ENCODE measurements around the gene KRT6C. TPM values are rescaled to one million over a fixed set of nuclear protein-coding genes. Genes with fewer than 3 reads are reported as not detected.

The KRT6C gene
- total RNA-seq, 4 donors from 2014 or later: 23.9 TPM; not detected in 3

DNA sequence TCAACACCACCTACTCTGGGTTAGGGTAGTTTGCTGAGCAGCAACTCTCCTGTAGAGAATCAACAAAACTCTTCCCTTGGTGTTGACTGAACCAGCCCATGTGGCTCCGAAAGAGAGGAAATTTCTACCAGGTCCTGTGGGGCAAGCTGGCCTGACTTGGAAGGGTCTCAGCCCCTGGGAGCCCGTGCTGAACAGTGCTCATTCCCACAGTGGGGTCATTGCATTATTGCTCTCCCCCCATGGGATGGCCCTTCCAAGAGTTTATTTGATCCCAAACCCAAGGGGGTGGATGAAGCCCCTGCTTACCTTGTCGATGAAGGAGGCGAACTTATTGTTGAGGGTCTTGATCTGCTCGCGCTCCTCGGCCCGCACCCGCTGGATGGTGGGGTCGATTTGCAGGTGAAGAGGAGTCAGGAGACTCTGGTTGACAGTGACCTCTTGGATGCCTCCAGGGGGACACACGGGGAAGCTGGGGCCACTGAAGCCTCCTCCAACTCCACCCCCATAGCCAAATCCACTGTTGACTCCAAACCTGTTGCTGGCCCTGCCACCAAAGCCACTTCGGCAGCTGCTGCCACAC lies 40.0 kb downstream of the KRT6C start:
- no peak for TF ChIP-seq EP300 (IDR thresholded peaks at IDR 0.05; ENCODE audit: low read depth)
- TF ChIP-seq POLR2AphosphoS5 (IDR thresholded peaks at IDR 0.05): no peak
- TF ChIP-seq, protein P1, sequence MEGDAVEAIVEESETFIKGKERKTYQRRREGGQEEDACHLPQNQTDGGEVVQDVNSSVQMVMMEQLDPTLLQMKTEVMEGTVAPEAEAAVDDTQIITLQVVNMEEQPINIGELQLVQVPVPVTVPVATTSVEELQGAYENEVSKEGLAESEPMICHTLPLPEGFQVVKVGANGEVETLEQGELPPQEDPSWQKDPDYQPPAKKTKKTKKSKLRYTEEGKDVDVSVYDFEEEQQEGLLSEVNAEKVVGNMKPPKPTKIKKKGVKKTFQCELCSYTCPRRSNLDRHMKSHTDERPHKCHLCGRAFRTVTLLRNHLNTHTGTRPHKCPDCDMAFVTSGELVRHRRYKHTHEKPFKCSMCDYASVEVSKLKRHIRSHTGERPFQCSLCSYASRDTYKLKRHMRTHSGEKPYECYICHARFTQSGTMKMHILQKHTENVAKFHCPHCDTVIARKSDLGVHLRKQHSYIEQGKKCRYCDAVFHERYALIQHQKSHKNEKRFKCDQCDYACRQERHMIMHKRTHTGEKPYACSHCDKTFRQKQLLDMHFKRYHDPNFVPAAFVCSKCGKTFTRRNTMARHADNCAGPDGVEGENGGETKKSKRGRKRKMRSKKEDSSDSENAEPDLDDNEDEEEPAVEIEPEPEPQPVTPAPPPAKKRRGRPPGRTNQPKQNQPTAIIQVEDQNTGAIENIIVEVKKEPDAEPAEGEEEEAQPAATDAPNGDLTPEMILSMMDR (IDR thresholded peaks at IDR 0.05): no peak
- no peak for TF ChIP-seq POLR2A (IDR thresholded peaks at IDR 0.05)
- no peak for DNase-seq
- Histone ChIP-seq H3K4me3 (no peak overlapping the region), H3K27me3 (no peaks in the 10 kb centered on the region), H3K27ac (no peak overlapping the region), H3K9me3 (no peaks in the 10 kb centered on the region), H3K36me3 (no peaks in the 10 kb centered on the region), H3K4me1 (peaks cover 0 to 16% (median 6%) of the 10 kb centered on the region in 4 donors)
- intact Hi-C loops (cut with DNase I; ENCODE audit: low total_unique reads): no loop called here
- in situ Hi-C loops (cut with MboI; ENCODE audit: low pct_ligation_motif_present in 1 of 4, low pct_unique_long_range_greater_than_20kb in 1 of 4, low sequenced_read_pairs in 3 of 4): no loop called here
- 84% methylated on average over 12 of the region's 12 CpGs; no CpG with 5 or more reads in 1 of the 2 donors for WGBS, 2 donors (ENCODE audit: low coverage in 1 of 2)

DNA sequence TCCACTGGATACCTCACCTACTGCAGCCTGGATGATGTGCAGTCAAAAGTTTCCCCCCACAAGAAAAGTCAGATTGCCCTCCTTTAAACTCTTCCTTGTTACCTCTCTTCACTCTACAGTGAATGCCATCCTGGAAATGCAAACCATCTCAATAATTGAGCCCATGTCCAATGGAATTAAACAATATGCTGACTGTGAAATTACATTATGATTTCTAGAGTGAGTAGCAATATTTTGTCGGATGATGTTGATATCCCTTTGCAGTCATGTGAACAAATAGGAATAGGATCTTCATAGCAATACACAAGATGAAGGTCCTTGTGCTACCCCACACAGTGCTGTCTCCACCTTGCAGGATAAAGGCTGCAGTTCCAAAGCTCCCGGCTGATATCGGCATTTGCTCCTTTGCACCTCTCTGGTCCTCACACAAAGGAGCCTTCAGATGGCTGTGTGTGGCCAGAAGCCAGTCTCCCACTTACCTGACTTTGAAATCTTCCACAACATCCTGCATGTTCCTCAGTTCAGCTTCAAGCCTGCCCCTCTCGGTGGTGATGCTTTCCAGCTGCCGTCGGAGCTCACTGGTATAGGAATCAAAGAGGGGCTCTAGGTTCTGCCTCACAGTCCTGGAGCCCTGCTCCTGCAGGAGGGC lies 40.9 kb downstream of the KRT6C start:
- TF ChIP-seq POLR2AphosphoS5 (IDR thresholded peaks at IDR 0.05): no peak
- TF ChIP-seq, protein P1 (IDR thresholded peaks at IDR 0.05): no peak
- TF ChIP-seq EP300 (IDR thresholded peaks at IDR 0.05; ENCODE audit: low read depth): no peak
- TF ChIP-seq POLR2A (IDR thresholded peaks at IDR 0.05): no peak

DNA sequence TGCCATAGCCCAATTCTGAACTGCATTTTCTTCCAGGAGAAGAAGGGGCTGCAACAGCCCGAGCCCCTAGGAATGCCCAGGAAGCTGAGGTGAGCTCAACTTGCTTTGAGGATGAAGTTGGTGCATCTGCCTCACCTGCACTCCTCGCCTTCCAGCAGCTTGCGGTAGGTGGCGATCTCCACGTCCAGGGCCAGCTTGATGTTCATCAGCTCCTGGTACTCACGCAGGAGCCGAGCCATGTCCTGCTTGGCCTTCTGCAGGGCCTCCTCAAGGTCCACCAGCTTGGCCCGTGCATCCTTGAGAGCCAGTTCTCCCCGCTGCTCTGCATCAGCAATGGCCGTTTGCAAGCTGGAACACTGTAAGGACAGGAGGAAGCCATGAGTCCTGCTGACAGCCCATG lies 45.5 kb downstream of the KRT6C start:
- Histone ChIP-seq H3K4me3 (no peak overlapping the region), H3K27me3 (no peaks in the 10 kb centered on the region), H3K9me3 (no peaks in the 10 kb centered on the region), H3K27ac (no peak overlapping the region), H3K4me1 (peaks cover 0 to 9% (median 4%) of the 10 kb centered on the region in 4 donors), H3K36me3 (no peaks in the 10 kb centered on the region)
- TF ChIP-seq EP300 (IDR thresholded peaks at IDR 0.05; ENCODE audit: low read depth) (no peak), POLR2A (IDR thresholded peaks at IDR 0.05) (no peak), POLR2AphosphoS5 (IDR thresholded peaks at IDR 0.05) (no peak)
- TF ChIP-seq, protein P1 (IDR thresholded peaks at IDR 0.05): no peak
- DNase-seq: no peak
- in situ Hi-C loops (cut with MboI; ENCODE audit: low pct_ligation_motif_present in 1 of 4, low pct_unique_long_range_greater_than_20kb in 1 of 4, low sequenced_read_pairs in 3 of 4): no loop called here
- WGBS, 2 donors (ENCODE audit: low coverage in 1 of 2): 90% methylated on average over 10 of the region's 10 CpGs; no CpG with 5 or more reads in 1 of the 2 donors
- intact Hi-C loops (cut with DNase I; ENCODE audit: low total_unique reads): no loop called here

More for the DNA sequence above, 40.9 kb downstream of the KRT6C start:
- Histone ChIP-seq H3K4me3 (no peak overlapping the region), H3K27me3 (no peaks in the 10 kb centered on the region), H3K36me3 (no peaks in the 10 kb centered on the region), H3K9me3 (no peaks in the 10 kb centered on the region), H3K4me1 (peaks cover 0 to 15% (median 6%) of the 10 kb centered on the region in 4 donors), H3K27ac (no peak overlapping the region)
- in situ Hi-C loops (cut with MboI; ENCODE audit: low pct_ligation_motif_present in 1 of 4, low pct_unique_long_range_greater_than_20kb in 1 of 4, low sequenced_read_pairs in 3 of 4) (no loop called here), intact Hi-C loops (cut with DNase I; ENCODE audit: low total_unique reads) (no loop called here)
- DNase-seq: no peak
- WGBS, 2 donors (ENCODE audit: low coverage in 1 of 2): 75 to 86% methylated on average over 1 to 6 of the region's 6 CpGs

DNA sequence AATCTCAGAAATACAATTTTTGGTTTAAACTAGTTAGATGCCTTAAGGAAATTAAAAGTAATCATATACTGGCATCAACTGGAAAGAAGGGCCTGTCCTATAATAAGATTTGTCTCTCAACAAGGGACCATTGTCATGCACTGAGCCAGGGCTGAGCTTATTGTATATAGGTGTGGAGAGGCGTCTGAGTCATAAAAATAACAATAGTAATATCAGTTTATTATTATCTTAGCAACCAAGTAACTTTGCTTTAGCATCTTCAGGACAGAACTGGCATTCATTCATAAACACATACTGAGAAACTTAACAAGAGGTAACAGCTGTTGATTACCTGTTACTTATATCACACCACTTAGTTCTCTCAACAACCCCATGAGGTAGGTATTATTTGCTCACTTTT lies 46.5 kb downstream of the KRT6C start:
- no peaks in the 10 kb centered on the region for H3K9me3 ChIP-seq
- H3K27ac ChIP-seq: no peak overlapping the region
- H3K4me1 ChIP-seq: peaks cover 0 to 13% (median 5%) of the 10 kb centered on the region in 4 donors
- WGBS, 2 donors (ENCODE audit: low coverage in 1 of 2): 45 to 47% methylated on average over 1 of the region's 1 CpG
- no peaks in the 10 kb centered on the region for H3K27me3 ChIP-seq
- in situ Hi-C loops (cut with MboI; ENCODE audit: low pct_ligation_motif_present in 1 of 4, low pct_unique_long_range_greater_than_20kb in 1 of 4, low sequenced_read_pairs in 3 of 4) (no loop called here), intact Hi-C loops (cut with DNase I; ENCODE audit: low total_unique reads) (no loop called here)
- H3K4me3 ChIP-seq: no peak overlapping the region
- no peak for DNase-seq
- TF ChIP-seq POLR2AphosphoS5 (IDR thresholded peaks at IDR 0.05) (no peak), POLR2A (IDR thresholded peaks at IDR 0.05) (no peak), EP300 (IDR thresholded peaks at IDR 0.05; ENCODE audit: low read depth) (no peak)
- TF ChIP-seq, protein P1 (IDR thresholded peaks at IDR 0.05): no peak
- H3K36me3 ChIP-seq: no peaks in the 10 kb centered on the region

Measured in transverse colon (tissue), 4 donors.